ENCODE results near the gene LGR5.

Gene LGR5

GRCh38 chr12:71399197-71399596 lies 40.4 kb upstream of the LGR5 start:
- no peak for DNase-seq (ENCODE audit: low read depth in 1 of 2, low spot score in 1 of 2)
- TF ChIP-seq REST (IDR thresholded peaks at IDR 0.05; ENCODE audit: insufficient replicate concordance, low read depth) (no peak), SPI1 (IDR thresholded peaks at IDR 0.05; ENCODE audit: borderline replicate concordance, low read depth) (no peak), POLR2AphosphoS5 (IDR thresholded peaks at IDR 0.05; ENCODE audit: low read depth) (no peak), CTCF (IDR thresholded peaks at IDR 0.05; ENCODE audit: insufficient read depth, low read length) (no peak), GABPA (IDR thresholded peaks at IDR 0.05; ENCODE audit: low read depth) (no peak)

GRCh38 chr12:71400481-71400880 lies 39.1 kb upstream of the LGR5 start:
- Histone ChIP-seq H3K27ac (replicated peaks) (no peak overlapping the region), H3K4me3 (replicated peaks; ENCODE audit: insufficient read depth, low read length) (no peak overlapping the region), H3K27me3 (ENCODE audit: insufficient read depth, poor library complexity, severe bottlenecking) (no peaks in the 10 kb centered on the region)
- TF ChIP-seq CTCF (IDR thresholded peaks at IDR 0.05; ENCODE audit: insufficient read depth, low read length): no peak
- no peak for TF ChIP-seq REST (IDR thresholded peaks at IDR 0.05; ENCODE audit: insufficient replicate concordance, low read depth)
- no peak for TF ChIP-seq POLR2AphosphoS5 (IDR thresholded peaks at IDR 0.05; ENCODE audit: low read depth)
- no peak for TF ChIP-seq GABPA (IDR thresholded peaks at IDR 0.05; ENCODE audit: low read depth)
- TF ChIP-seq SPI1 (IDR thresholded peaks at IDR 0.05; ENCODE audit: borderline replicate concordance, low read depth): no peak; the same call in 1 of the 2 replicates
- DNase-seq (ENCODE audit: low read depth in 1 of 2, low spot score in 1 of 2): no peak

More at GRCh38 chr12:71399197-71399596, 40.4 kb upstream of the LGR5 start:
- Histone ChIP-seq H3K27ac (replicated peaks) (no peak overlapping the region), H3K4me3 (replicated peaks; ENCODE audit: insufficient read depth, low read length) (no peak overlapping the region), H3K27me3 (ENCODE audit: insufficient read depth, poor library complexity, severe bottlenecking) (no peaks in the 10 kb centered on the region)

- DNase-seq (ENCODE audit: low read depth in 1 of 2, low spot score in 1 of 2): no peak
- Histone ChIP-seq H3K27ac (replicated peaks) (no peak overlapping the region), H3K27me3 (ENCODE audit: insufficient read depth, poor library complexity, severe bottlenecking) (no peaks in the 10 kb centered on the region), H3K4me3 (replicated peaks; ENCODE audit: insufficient read depth, low read length) (no peak overlapping the region)
- no peak for TF ChIP-seq GABPA (IDR thresholded peaks at IDR 0.05; ENCODE audit: low read depth)
- TF ChIP-seq REST (IDR thresholded peaks at IDR 0.05; ENCODE audit: insufficient replicate concordance, low read depth): no peak
- no peak for TF ChIP-seq CTCF (IDR thresholded peaks at IDR 0.05; ENCODE audit: insufficient read depth, low read length)
- TF ChIP-seq POLR2AphosphoS5 (IDR thresholded peaks at IDR 0.05; ENCODE audit: low read depth): no peak
- no peak for TF ChIP-seq SPI1 (IDR thresholded peaks at IDR 0.05; ENCODE audit: borderline replicate concordance, low read depth)
Measured at GRCh38 chr12:71405884-71406283, 33.7 kb upstream of the LGR5 start.
